ENCODE measurements around the gene PLCB1. TPM values are rescaled to one million over a fixed set of nuclear protein-coding genes. Genes with fewer than 3 reads are reported as not detected.

Gene PLCB1
- total RNA-seq, 3 donors from 2014 or later, result 12.2 to 106 (median 30.5) TPM

- no peaks in the 10 kb centered on the region for H3K4me1 ChIP-seq
- intact Hi-C loops (cut with DNase I; ENCODE audit: low total_unique reads), result no loop called here
- no peak for DNase-seq (ENCODE audit: low spot score in 2 of 2)
- no peak overlapping the region for H3K4me3 ChIP-seq
- H3K27me3 ChIP-seq, result no peaks in the 10 kb centered on the region
- H3K36me3 ChIP-seq, result no peaks in the 10 kb centered on the region
- no peak for TF ChIP-seq CTCF (IDR thresholded peaks at IDR 0.05)
- no peak for TF ChIP-seq POLR2AphosphoS5 (IDR thresholded peaks at IDR 0.05)
- TF ChIP-seq POLR2A (IDR thresholded peaks at IDR 0.05), result no peak
- H3K9me3 ChIP-seq, result no peaks in the 10 kb centered on the region
- H3K27ac ChIP-seq, result no peak overlapping the region
These were observed 624.3 kb downstream of the PLCB1 start for GRCh38 chr20:8756410-8756809.

GRCh38 chr20:8757146-8757545 lies 625.1 kb downstream of the PLCB1 start:
- Histone ChIP-seq H3K9me3 (no peaks in the 10 kb centered on the region), H3K4me1 (no peaks in the 10 kb centered on the region), H3K36me3 (no peaks in the 10 kb centered on the region), H3K4me3 (no peak overlapping the region), H3K27ac (no peak overlapping the region), H3K27me3 (no peaks in the 10 kb centered on the region)
- intact Hi-C loops (cut with DNase I; ENCODE audit: low total_unique reads), result no loop called here
- TF ChIP-seq CTCF (IDR thresholded peaks at IDR 0.05), result no peak
- TF ChIP-seq POLR2A (IDR thresholded peaks at IDR 0.05), result no peak
- no peak for TF ChIP-seq POLR2AphosphoS5 (IDR thresholded peaks at IDR 0.05)
- DNase-seq (ENCODE audit: low spot score in 2 of 2), result no peak

- DNase-seq (ENCODE audit: low spot score in 2 of 2), result no peak
These were observed 632.4 kb downstream of the PLCB1 start for GRCh38 chr20:8764344-8764962.

GRCh38 chr20:8766868-8767390 lies 634.9 kb downstream of the PLCB1 start:
- Histone ChIP-seq H3K27ac (no peak overlapping the region), H3K9me3 (no peaks in the 10 kb centered on the region), H3K27me3 (no peaks in the 10 kb centered on the region), H3K4me3 (no peak overlapping the region), H3K4me1 (no peaks in the 10 kb centered on the region), H3K36me3 (no peaks in the 10 kb centered on the region)
- no peak for DNase-seq (ENCODE audit: low spot score in 2 of 2)
- intact Hi-C loops (cut with DNase I; ENCODE audit: low total_unique reads), result no loop called here
- TF ChIP-seq POLR2AphosphoS5 (IDR thresholded peaks at IDR 0.05), result no peak
- no peak for TF ChIP-seq CTCF (IDR thresholded peaks at IDR 0.05)
- no peak for TF ChIP-seq POLR2A (IDR thresholded peaks at IDR 0.05)

More at GRCh38 chr20:8764344-8764962, 632.4 kb downstream of the PLCB1 start:
- H3K27me3 ChIP-seq, result no peaks in the 10 kb centered on the region
- no peaks in the 10 kb centered on the region for H3K4me1 ChIP-seq
- H3K27ac ChIP-seq, result no peak overlapping the region
- H3K36me3 ChIP-seq, result no peaks in the 10 kb centered on the region
- no peak overlapping the region for H3K4me3 ChIP-seq
- intact Hi-C loops (cut with DNase I; ENCODE audit: low total_unique reads), result no loop called here
- TF ChIP-seq POLR2AphosphoS5 (IDR thresholded peaks at IDR 0.05) (no peak), POLR2A (IDR thresholded peaks at IDR 0.05) (no peak), CTCF (IDR thresholded peaks at IDR 0.05) (no peak)
- no peaks in the 10 kb centered on the region for H3K9me3 ChIP-seq

- no peak overlapping the region for H3K27ac ChIP-seq
- no peak overlapping the region for H3K4me3 ChIP-seq
- no peaks in the 10 kb centered on the region for H3K27me3 ChIP-seq
- TF ChIP-seq POLR2AphosphoS5 (IDR thresholded peaks at IDR 0.05) (no peak), CTCF (IDR thresholded peaks at IDR 0.05) (no peak), POLR2A (IDR thresholded peaks at IDR 0.05) (no peak)
- H3K9me3 ChIP-seq, result no peaks in the 10 kb centered on the region
- intact Hi-C loops (cut with DNase I; ENCODE audit: low total_unique reads), result loop anchor here (10.0 kb wide), 1 partner anchor 580 kb away; no protein-coding TSS in a partner anchor
- H3K36me3 ChIP-seq, result no peaks in the 10 kb centered on the region
- DNase-seq (ENCODE audit: low spot score in 2 of 2), result no peak
- H3K4me1 ChIP-seq, result no peaks in the 10 kb centered on the region
These were observed 642.3 kb downstream of the PLCB1 start for GRCh38 chr20:8774412-8774811.

Measured in breast epithelium (tissue), 4 donors.